IMR-90 (cell line): ENCODE results near the gene MYLK4.

Experiments
- MAZ ChIP-seq: IDR thresholded peaks from 2 replicates; pipeline ENCODE4 v1.6.1; 2012; ENCODE audit warnings: low read depth, mild to moderate bottlenecking, low read length, improper control_type of control experiment, moderate library complexity, borderline replicate concordance
- MXI1 ChIP-seq: IDR thresholded peaks from 2 replicates; pipeline ENCODE4 v1.6.1; 2012; ENCODE audit warnings: low read depth, mild to moderate bottlenecking, low read length, moderate library complexity, borderline replicate concordance
- NFE2L2 ChIP-seq: fragments of 150-350 bp; IDR thresholded peaks from 2 replicates; pipeline ENCODE4 v1.6.1; 2016; ENCODE audit warnings: low read depth, mild to moderate bottlenecking, low read length
- POLR2A ChIP-seq: IDR thresholded peaks from 2 replicates; pipeline ENCODE4 v1.6.1; 2012; ENCODE audit warnings: mild to moderate bottlenecking, low read depth, low read length
- TF ChIP-seq, protein P1 (sequence below): conservative IDR thresholded peaks from 2 replicates; pipeline ENCODE4 v1.5.1; 2012; ENCODE audit warnings: mild to moderate bottlenecking, low read depth, low read length, improper control_type of control experiment
- TF ChIP-seq, protein P2 (sequence below): fragments of 150-350 bp; IDR thresholded peaks from 2 replicates; pipeline ENCODE4 v1.6.1; 2017; ENCODE audit warnings: mild to moderate bottlenecking, antibody characterized with exemption, low read length, low read depth

DNA sequence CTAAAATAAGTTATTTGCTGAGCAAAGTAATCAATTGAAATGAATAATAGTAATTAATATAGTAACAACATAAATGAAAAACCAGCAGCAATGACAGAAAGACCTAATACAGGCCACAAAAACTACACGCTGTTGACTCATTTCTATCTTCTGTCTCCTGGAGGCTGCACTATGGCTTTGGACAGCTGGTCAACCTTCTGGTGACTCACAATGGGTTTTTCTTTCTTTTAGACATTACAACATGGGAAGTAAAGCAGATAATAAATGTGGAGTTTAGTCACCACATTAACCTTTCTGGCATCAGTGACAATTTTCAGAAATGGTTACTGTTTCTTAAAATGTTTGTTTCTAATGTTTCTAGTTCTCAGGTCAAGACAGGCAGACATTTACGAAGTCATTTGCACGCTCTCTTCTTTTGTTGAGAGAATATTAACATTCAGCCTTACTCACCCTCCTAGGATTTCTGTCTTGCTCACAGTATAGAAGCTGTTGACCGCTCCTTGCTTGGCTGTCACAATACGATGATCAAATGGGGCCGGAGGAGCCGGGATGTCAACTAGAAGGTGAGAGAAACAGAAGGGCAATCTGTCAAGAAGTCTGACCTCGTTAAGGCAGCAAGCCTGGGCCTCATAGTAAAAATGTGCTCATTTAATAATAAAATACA, 62.2 kb downstream of the MYLK4 start:
- TF ChIP-seq POLR2A: no peak
- TF ChIP-seq, protein P1, sequence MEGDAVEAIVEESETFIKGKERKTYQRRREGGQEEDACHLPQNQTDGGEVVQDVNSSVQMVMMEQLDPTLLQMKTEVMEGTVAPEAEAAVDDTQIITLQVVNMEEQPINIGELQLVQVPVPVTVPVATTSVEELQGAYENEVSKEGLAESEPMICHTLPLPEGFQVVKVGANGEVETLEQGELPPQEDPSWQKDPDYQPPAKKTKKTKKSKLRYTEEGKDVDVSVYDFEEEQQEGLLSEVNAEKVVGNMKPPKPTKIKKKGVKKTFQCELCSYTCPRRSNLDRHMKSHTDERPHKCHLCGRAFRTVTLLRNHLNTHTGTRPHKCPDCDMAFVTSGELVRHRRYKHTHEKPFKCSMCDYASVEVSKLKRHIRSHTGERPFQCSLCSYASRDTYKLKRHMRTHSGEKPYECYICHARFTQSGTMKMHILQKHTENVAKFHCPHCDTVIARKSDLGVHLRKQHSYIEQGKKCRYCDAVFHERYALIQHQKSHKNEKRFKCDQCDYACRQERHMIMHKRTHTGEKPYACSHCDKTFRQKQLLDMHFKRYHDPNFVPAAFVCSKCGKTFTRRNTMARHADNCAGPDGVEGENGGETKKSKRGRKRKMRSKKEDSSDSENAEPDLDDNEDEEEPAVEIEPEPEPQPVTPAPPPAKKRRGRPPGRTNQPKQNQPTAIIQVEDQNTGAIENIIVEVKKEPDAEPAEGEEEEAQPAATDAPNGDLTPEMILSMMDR: no peak
- TF ChIP-seq MXI1: no peak
- TF ChIP-seq, protein P2, sequence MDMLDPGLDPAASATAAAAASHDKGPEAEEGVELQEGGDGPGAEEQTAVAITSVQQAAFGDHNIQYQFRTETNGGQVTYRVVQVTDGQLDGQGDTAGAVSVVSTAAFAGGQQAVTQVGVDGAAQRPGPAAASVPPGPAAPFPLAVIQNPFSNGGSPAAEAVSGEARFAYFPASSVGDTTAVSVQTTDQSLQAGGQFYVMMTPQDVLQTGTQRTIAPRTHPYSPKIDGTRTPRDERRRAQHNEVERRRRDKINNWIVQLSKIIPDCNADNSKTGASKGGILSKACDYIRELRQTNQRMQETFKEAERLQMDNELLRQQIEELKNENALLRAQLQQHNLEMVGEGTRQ: no peak
- no peak for TF ChIP-seq MAZ
- TF ChIP-seq NFE2L2: no peak
